ENCODE data around the gene ARHGAP42.

The ARHGAP42 gene

GRCh38 chr11:100940111-100940510, 253.0 kb downstream of the ARHGAP42 start:
- H3K27me3 ChIP-seq (ENCODE audit: low read length), result no peaks in the 10 kb centered on the region
- H3K79me2 ChIP-seq (ENCODE audit: insufficient read depth, low read length), result no peaks in the 10 kb centered on the region
- H3K9me3 ChIP-seq (ENCODE audit: insufficient read depth, low read length), result no peaks in the 10 kb centered on the region
- H3K36me3 ChIP-seq (ENCODE audit: low read length), result no peaks in the 10 kb centered on the region
- no peak overlapping the region for H3K4me2 ChIP-seq (ENCODE audit: low read depth, low read length, poor library complexity, severe bottlenecking)
- H3K27ac ChIP-seq (ENCODE audit: low read depth, low read length), result no peak overlapping the region
- no peak overlapping the region for H3K9ac ChIP-seq (ENCODE audit: low read length)
- no peaks in the 10 kb centered on the region for H3F3A ChIP-seq (ENCODE audit: insufficient read depth)
- TF ChIP-seq CTCF (IDR thresholded peaks at IDR 0.05; ENCODE audit: insufficient read depth, low read length, poor library complexity, severe bottlenecking), result no peak
- TF ChIP-seq EZH2phosphoT487 (conservative IDR thresholded peaks at IDR 0.05; ENCODE audit: low read length), result no peak
- no peaks in the 10 kb centered on the region for H4K20me1 ChIP-seq (ENCODE audit: low read depth, low read length)
- no peaks in the 10 kb centered on the region for H3K9me2 ChIP-seq (replicated peaks; ENCODE audit: insufficient read depth, low read length)
- H2AFZ ChIP-seq (ENCODE audit: low read depth, low read length, severe bottlenecking), result no peak overlapping the region
- no peak overlapping the region for H3K4me3 ChIP-seq (ENCODE audit: insufficient read depth, low read length, poor library complexity, severe bottlenecking)

- Histone ChIP-seq H3K4me2 (ENCODE audit: low read depth, low read length, poor library complexity, severe bottlenecking) (no peak overlapping the region), H3K36me3 (ENCODE audit: low read length) (no peaks in the 10 kb centered on the region), H4K20me1 (ENCODE audit: low read depth, low read length) (no peaks in the 10 kb centered on the region), H3K9me2 (replicated peaks; ENCODE audit: insufficient read depth, low read length) (no peaks in the 10 kb centered on the region), H3K27ac (ENCODE audit: low read depth, low read length) (no peak overlapping the region), H3F3A (ENCODE audit: insufficient read depth) (no peaks in the 10 kb centered on the region), H3K9me3 (ENCODE audit: insufficient read depth, low read length) (no peaks in the 10 kb centered on the region), H2AFZ (ENCODE audit: low read depth, low read length, severe bottlenecking) (no peak overlapping the region), H3K4me3 (ENCODE audit: insufficient read depth, low read length, poor library complexity, severe bottlenecking) (no peak overlapping the region), H3K79me2 (ENCODE audit: insufficient read depth, low read length) (no peaks in the 10 kb centered on the region), H3K9ac (ENCODE audit: low read length) (no peak overlapping the region), H3K27me3 (ENCODE audit: low read length) (no peaks in the 10 kb centered on the region)
- TF ChIP-seq EZH2phosphoT487 (conservative IDR thresholded peaks at IDR 0.05; ENCODE audit: low read length), result no peak
- no peak for TF ChIP-seq CTCF (IDR thresholded peaks at IDR 0.05; ENCODE audit: insufficient read depth, low read length, poor library complexity, severe bottlenecking)
Observed at GRCh38 chr11:100941033-100941432, 253.9 kb downstream of the ARHGAP42 start.

- Histone ChIP-seq H3F3A (ENCODE audit: insufficient read depth) (no peaks in the 10 kb centered on the region), H3K9me2 (replicated peaks; ENCODE audit: insufficient read depth, low read length) (no peaks in the 10 kb centered on the region), H3K79me2 (ENCODE audit: insufficient read depth, low read length) (no peaks in the 10 kb centered on the region), H3K9ac (ENCODE audit: low read length) (no peak overlapping the region), H3K36me3 (ENCODE audit: low read length) (no peaks in the 10 kb centered on the region), H2AFZ (ENCODE audit: low read depth, low read length, severe bottlenecking) (no peak overlapping the region), H3K27ac (ENCODE audit: low read depth, low read length) (no peak overlapping the region), H3K4me2 (ENCODE audit: low read depth, low read length, poor library complexity, severe bottlenecking) (no peak overlapping the region), H3K27me3 (ENCODE audit: low read length) (no peaks in the 10 kb centered on the region), H3K9me3 (ENCODE audit: insufficient read depth, low read length) (no peaks in the 10 kb centered on the region), H3K4me3 (ENCODE audit: insufficient read depth, low read length, poor library complexity, severe bottlenecking) (no peak overlapping the region), H4K20me1 (ENCODE audit: low read depth, low read length) (no peaks in the 10 kb centered on the region)
- TF ChIP-seq EZH2phosphoT487 (conservative IDR thresholded peaks at IDR 0.05; ENCODE audit: low read length), result no peak
- TF ChIP-seq CTCF (IDR thresholded peaks at IDR 0.05; ENCODE audit: insufficient read depth, low read length, poor library complexity, severe bottlenecking), result no peak
Observed at GRCh38 chr11:100942016-100942415, 254.9 kb downstream of the ARHGAP42 start.

All from SU-DHL-6 (cell line).